Measurements from ENCODE around the gene SMG6.

- TF ChIP-seq, protein P1, sequence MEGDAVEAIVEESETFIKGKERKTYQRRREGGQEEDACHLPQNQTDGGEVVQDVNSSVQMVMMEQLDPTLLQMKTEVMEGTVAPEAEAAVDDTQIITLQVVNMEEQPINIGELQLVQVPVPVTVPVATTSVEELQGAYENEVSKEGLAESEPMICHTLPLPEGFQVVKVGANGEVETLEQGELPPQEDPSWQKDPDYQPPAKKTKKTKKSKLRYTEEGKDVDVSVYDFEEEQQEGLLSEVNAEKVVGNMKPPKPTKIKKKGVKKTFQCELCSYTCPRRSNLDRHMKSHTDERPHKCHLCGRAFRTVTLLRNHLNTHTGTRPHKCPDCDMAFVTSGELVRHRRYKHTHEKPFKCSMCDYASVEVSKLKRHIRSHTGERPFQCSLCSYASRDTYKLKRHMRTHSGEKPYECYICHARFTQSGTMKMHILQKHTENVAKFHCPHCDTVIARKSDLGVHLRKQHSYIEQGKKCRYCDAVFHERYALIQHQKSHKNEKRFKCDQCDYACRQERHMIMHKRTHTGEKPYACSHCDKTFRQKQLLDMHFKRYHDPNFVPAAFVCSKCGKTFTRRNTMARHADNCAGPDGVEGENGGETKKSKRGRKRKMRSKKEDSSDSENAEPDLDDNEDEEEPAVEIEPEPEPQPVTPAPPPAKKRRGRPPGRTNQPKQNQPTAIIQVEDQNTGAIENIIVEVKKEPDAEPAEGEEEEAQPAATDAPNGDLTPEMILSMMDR (IDR thresholded peaks at IDR 0.05): no peak
- TF ChIP-seq ZFX (IDR thresholded peaks at IDR 0.05; ENCODE audit: borderline replicate concordance): no peak
Measured at GRCh38 chr17:2292100-2292499, 11.5 kb downstream of the SMG6 start.

Measured in 22Rv1 (cell line).